GM19193 (cell line): ENCODE data around the gene ELAC2.

Experiments used
- POLR2A ChIP-seq: IDR thresholded peaks from 4 replicates; pipeline ENCODE4 v1.6.1; 2011; ENCODE audit not compliant: insufficient read depth, insufficient read length; ENCODE audit errors: extremely low read depth

ELAC2 gene

DNA sequence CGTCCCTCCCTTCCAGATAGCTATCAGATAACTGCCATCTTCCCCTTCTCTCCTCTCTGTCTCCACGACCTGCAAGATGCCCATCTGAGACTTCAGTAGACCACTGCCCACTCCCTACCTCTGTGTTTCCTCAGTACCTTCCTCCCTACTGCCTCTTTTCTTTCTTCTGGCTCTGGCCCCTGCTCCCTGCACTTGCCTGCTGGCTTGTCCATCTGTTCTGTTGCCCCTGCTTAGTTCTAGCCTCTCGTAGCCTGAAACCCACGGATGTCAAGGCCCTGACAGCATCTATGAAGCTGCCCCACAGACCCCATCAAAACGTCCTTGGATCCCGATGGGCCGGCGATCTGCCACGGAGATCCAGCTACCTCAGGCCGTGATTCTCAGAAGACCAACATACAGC lies 53.0 kb downstream of the ELAC2 start:
- TF ChIP-seq POLR2A, result no peak

DNA sequence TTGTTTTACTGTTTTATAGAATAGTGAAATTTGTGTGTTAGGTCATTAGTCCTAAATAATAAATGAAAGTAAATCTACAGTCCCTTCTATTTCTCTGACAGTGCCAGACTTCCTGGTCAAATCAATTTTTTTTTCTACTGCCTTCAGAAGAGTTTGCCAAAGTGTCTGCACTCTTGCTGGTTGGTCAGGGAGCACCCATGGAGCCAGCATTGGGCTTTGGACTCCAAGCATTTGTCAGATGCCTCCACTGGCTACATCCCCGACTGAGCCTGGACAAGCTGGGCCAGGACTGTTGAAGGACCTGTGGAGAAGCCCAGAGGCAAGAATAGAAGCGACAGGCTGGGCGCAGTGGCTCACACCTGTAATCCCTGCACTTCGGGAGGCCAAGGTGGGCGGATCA lies 53.7 kb downstream of the ELAC2 start:
- TF ChIP-seq POLR2A, result no peak

DNA sequence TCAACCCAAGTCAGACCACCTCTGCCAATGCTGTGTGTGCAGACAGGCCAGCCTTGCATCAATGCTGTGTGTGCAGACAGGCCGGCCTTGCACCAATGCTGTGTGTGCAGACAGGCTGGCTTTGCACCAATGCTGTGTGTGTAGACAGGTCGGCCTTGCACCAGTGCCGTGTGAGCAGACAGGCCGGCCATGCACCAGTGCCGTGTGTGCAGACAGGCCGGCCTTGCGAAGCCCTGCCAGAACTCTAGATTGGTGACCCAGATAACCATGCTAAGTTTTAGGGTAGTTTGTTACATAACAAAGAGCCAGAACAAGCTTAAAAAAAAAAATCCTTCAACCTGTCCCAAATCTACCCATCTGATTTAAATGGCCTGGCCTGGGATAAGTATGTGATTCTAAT lies 54.3 kb downstream of the ELAC2 start:
- TF ChIP-seq POLR2A, result no peak

DNA sequence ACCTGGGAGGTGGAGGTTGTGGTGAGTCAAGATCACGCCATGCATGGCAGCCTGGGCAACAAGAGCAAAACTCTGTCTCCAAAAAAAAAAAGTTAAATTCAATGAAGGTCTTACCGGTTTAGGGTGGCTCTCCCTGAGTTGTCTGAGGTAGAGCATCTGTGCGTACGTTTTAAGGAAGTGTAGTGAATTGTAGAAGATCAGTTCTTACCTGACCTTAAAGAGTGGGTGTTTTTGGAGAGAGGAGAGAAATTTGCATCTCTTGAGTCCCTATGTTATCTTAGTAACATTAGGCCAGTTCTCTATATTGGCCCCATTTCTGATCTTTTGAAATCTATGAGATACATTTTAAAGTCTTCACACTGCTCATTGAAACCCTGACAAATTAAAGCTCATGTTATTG lies 56.2 kb downstream of the ELAC2 start:
- no peak for TF ChIP-seq POLR2A

DNA sequence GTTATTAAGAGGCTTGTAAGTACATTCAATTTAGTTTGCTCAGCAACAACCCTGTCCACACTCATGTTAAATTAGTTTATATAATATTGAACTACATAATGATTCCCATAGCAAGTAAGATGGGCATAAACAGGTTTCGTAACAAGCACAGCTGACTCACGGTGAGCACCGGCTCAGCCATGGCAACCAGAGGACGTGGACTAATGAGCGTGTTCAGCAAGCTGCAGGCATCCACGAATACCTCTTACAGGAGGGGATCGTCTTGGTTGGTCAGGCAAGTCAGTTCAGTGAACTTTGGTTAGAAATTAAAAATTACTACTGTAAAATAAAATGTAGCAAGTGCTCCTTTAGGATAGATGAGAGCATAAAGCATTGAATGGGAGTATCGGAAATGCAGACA lies 58.4 kb downstream of the ELAC2 start:
- no peak for TF ChIP-seq POLR2A

DNA sequence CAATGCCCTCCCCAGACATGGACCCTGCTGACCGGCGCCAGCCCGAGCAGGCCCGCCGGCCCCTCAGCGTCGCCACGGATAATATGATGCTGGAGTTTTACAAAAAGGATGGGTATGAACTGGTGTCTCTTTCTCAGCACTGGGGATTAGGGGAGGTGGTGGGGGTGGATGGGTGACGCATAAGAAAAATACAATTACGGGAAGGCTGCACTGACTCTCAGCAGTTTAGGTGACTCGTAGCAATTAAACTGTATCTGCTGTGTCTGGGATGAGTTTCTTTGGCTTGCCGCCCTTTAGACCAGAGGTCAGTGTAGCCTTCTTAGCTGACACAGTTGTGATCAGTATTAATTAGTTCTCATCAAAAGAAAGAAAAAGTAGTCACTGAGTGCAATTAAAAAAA lies 59.0 kb downstream of the ELAC2 start:
- no peak for TF ChIP-seq POLR2A

DNA sequence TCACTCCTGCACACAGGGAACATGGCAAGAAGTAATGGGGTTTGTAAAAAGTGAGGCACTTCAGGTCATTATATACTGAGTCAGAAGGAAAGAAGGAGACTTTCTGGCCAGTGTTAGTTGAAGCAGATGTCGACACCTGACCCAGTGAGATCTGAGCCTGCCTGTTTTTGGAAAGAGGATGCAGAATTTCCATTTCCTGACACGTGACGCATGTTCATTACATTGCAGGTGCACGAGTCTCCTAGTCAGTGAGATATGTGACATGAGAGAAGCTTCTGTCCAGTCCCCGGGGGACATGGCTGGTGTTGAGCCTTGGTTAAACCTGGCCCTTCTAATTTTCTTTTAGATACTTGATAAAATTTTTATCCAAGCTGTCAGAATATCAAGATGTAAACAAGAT lies 62.3 kb downstream of the ELAC2 start:
- TF ChIP-seq POLR2A, result no peak

DNA sequence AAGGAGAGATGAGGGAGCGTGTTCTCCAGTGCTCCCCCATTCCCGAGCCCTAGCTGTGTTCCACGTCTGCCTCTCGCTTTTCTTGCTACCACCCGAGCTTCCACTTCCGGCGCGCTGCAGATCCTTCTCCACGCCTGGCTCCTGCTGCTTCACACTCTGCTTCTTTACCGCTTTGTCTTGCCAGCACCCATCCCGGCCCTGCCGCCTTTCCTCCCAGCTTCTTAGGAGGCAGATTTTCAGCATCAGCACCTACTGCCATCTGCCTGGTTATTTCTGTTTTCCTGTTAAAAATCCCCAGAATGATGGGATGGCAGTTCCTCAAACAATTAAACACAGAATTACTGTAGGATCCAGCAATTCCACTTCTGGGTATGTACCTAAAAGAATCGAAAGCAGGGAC lies 64.7 kb downstream of the ELAC2 start:
- TF ChIP-seq POLR2A, result no peak

DNA sequence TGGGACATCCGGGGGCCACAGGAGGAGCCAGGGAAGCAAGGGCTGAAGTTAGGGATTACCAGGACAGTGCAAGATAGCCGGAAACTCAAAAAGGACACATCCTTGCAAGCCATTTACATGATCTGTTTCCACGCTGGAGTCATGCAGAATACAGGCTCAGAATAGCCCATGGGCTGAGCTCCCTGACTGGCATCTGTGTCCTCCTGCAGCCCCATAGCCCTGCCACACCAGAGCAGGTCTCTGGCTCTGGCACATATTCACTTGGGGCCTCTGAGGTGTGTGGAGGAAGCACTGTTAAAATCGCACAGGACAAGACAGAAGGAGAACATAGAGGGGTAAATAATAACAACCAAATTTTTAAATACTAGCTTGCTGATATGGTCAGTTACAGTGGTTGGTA lies 65.8 kb downstream of the ELAC2 start:
- no peak for TF ChIP-seq POLR2A

DNA sequence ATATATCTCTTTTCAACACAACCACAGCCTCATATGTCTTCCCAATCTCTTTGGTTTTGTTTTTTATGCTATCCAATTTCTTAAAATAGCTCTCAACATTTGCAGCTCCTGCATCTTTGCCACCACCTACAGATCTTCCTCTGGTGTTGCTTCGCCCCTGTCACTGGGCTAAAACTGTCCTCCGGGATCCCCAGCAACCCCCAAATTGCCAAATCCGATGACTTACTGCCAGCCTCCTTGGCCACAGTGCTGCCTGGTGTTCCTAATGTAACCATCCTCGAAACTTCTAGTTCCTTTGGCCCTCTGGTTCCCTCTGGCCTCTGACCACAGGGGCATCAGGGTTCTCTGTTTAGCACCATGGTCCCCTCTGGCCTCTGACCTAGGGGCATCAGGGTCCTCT lies 70.8 kb downstream of the ELAC2 start:
- TF ChIP-seq POLR2A, result no peak
